ENCODE measurements around the gene PIP5KL1. TPM values are rescaled to one million over a fixed set of nuclear protein-coding genes. Genes with fewer than 3 reads are reported as not detected.

The PIP5KL1 gene
- total RNA-seq, 4 donors from 2014 or later: 4.6 TPM; not detected in 3

DNA sequence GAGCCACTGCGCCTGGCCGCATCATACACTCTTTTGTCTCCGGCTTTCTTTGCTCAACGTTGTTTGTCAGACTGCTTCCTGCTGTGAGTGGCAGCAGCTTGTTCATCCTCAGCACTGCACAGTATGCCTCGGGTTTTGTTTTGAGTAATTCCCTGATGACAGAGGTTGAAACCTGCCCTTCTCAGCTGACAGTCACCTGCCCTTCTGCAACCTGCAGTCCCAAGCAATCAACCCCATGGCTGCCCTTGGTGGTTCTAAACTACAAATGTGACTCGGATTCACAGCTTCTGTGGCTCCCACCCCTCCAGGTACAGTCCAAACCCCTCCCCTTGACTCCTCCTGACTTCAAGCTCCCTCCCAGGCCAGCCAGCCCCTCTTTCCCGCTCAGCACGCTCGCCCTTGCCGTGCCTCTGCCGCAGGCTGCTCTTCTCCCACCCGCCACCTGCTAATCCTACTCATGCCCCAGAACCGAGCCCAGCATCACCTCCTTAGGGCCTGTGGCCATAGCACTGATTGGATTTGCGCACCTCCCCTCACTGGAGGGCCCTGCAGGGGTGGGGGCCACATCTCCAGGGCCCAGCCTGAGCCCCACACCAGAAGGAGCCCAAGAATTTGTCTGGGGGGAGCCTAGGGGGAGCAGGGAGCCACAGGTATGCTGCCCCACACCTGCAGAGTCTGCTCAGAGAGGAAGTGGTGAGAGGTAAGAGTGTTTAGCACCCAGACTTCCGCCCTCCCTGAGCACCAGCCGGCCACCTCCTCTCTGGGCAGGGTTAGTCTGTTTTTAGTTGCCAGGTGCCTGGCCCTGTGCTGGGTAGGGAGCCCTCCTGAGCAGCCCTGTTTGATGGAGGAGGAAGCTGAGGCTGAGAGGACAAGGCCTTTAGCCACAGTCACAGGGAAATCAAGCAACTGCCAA, 40.1 kb upstream of the PIP5KL1 start:
- Histone ChIP-seq H3K4me3 (peak overlapping the region in 1 of 4 donors; percentile 0), H3K9me3 (no peaks in the 10 kb centered on the region), H3K27me3 (no peaks in the 10 kb centered on the region), H3K4me1 (peaks cover 97 to 100% (median 100%) of the 10 kb centered on the region in 4 donors), H3K36me3 (no peaks in the 10 kb centered on the region), H3K27ac (peak overlapping the region; percentile 94 to 98 (median 98))
- TF ChIP-seq EP300 (IDR thresholded peaks at IDR 0.05; ENCODE audit: low read depth) (no peak), POLR2AphosphoS5 (IDR thresholded peaks at IDR 0.05) (peak in 1 of 3 donors; percentile 36)
- peak; percentile 57 for DNase-seq
- in situ Hi-C loops (cut with MboI; ENCODE audit: low pct_ligation_motif_present in 1 of 4, low pct_unique_long_range_greater_than_20kb in 1 of 4, low sequenced_read_pairs in 3 of 4) (loop anchor here in 1 of 4 donors (25.0 kb wide), 1 partner anchor 142 kb away; no protein-coding TSS in a partner anchor), intact Hi-C loops (cut with DNase I; ENCODE audit: low total_unique reads) (no loop called here)
- WGBS, 2 donors (ENCODE audit: low coverage in 1 of 2): 52 to 57% methylated on average over 8 to 16 of the region's 16 CpGs

DNA sequence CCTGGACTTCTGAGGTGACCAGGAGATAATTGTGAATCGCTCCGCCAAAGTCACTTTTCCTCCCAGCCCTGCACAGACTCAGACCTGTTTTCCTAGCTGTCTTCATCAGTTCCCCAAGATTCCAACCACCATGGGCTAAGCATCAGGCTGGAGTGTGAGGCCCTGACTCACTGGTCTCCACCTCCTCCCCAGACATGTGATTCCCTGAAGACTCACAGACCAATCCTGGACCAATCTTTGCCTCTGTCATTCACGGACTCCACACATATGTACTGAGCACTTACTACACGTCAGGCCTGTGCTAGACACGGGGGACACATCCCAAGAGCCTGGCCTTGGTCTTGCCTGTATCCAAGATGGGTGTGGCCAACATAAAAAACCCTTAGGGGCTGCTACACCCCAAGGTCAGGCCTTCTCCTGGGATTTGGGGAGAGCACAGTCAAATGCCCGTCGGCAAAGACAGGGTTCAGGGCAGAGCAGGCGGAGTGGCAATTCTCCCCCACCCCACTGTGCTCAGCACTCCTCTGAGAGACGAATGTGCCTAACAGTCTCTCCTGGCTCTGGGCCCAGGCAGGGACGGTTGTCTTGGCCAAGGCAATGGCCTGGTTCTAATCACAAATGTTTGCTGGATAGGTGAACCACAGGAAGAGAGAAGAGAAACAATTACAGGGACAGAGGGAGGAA, 38.3 kb upstream of the PIP5KL1 start:
- peak overlapping the region; percentile 94 to 98 (median 98) for H3K27ac ChIP-seq

DNA sequence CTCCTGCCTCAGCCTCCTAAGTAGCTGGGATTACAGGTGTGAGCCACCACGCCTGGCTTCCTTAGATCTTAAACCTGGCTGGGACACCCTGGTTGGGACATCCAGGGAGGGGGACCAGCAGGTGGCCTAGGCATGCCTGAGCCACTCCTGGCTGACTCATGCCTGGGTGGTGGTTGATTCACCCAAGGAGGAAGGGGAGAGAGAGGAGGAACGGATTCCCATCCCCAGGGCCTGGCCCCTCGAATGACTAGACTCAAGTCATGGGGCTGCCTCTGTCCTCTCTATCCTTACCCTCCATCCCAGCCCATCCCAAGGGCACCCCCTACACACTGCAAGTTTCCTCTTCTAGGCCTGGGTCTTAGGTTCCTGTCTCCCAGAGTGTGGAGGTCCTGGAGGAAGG, 37.5 kb upstream of the PIP5KL1 start:
- Histone ChIP-seq H3K4me1 (peaks cover 92 to 100% (median 99%) of the 10 kb centered on the region in 4 donors), H3K27me3 (no peaks in the 10 kb centered on the region), H3K9me3 (no peaks in the 10 kb centered on the region), H3K27ac (peak overlapping the region; percentile 94 to 98 (median 98)), H3K36me3 (no peaks in the 10 kb centered on the region), H3K4me3 (no peak overlapping the region)
- 45 to 60% methylated on average over 1 to 2 of the region's 3 CpGs for WGBS, 2 donors (ENCODE audit: low coverage in 1 of 2)
- TF ChIP-seq, protein P1, sequence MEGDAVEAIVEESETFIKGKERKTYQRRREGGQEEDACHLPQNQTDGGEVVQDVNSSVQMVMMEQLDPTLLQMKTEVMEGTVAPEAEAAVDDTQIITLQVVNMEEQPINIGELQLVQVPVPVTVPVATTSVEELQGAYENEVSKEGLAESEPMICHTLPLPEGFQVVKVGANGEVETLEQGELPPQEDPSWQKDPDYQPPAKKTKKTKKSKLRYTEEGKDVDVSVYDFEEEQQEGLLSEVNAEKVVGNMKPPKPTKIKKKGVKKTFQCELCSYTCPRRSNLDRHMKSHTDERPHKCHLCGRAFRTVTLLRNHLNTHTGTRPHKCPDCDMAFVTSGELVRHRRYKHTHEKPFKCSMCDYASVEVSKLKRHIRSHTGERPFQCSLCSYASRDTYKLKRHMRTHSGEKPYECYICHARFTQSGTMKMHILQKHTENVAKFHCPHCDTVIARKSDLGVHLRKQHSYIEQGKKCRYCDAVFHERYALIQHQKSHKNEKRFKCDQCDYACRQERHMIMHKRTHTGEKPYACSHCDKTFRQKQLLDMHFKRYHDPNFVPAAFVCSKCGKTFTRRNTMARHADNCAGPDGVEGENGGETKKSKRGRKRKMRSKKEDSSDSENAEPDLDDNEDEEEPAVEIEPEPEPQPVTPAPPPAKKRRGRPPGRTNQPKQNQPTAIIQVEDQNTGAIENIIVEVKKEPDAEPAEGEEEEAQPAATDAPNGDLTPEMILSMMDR (IDR thresholded peaks at IDR 0.05): peak in 2 of 5 experiments; percentile 4 to 38
- TF ChIP-seq EP300 (IDR thresholded peaks at IDR 0.05; ENCODE audit: low read depth) (peak; percentile 6), POLR2AphosphoS5 (IDR thresholded peaks at IDR 0.05) (peak in 2 of 3 donors; percentile 53 to 68), POLR2A (IDR thresholded peaks at IDR 0.05) (no peak)
- intact Hi-C loops (cut with DNase I; ENCODE audit: low total_unique reads) (no loop called here), in situ Hi-C loops (cut with MboI; ENCODE audit: low pct_ligation_motif_present in 1 of 4, low pct_unique_long_range_greater_than_20kb in 1 of 4, low sequenced_read_pairs in 3 of 4) (loop anchor here in 1 of 4 donors (25.0 kb wide), 1 partner anchor 144 kb away; no protein-coding TSS in a partner anchor)
- DNase-seq: peak; percentile 84

More for the DNA sequence above, 38.3 kb upstream of the PIP5KL1 start:
- DNase-seq: peak; percentile 65
- Histone ChIP-seq H3K4me3 (no peak overlapping the region), H3K9me3 (no peaks in the 10 kb centered on the region), H3K4me1 (peaks cover 92 to 100% (median 99%) of the 10 kb centered on the region in 4 donors), H3K36me3 (no peaks in the 10 kb centered on the region), H3K27me3 (no peaks in the 10 kb centered on the region)
- WGBS, 2 donors (ENCODE audit: low coverage in 1 of 2): 55% methylated on average over 10 of the region's 10 CpGs; no CpG with 5 or more reads in 1 of the 2 donors
- TF ChIP-seq, protein P1 (IDR thresholded peaks at IDR 0.05): no peak
- TF ChIP-seq POLR2AphosphoS5 (IDR thresholded peaks at IDR 0.05) (peak; percentile 52 to 64 (median 53)), EP300 (IDR thresholded peaks at IDR 0.05; ENCODE audit: low read depth) (no peak), POLR2A (IDR thresholded peaks at IDR 0.05) (no peak)
- in situ Hi-C loops (cut with MboI; ENCODE audit: low pct_ligation_motif_present in 1 of 4, low pct_unique_long_range_greater_than_20kb in 1 of 4, low sequenced_read_pairs in 3 of 4): loop anchor here in 1 of 4 donors (25.0 kb wide), 1 partner anchor 143 kb away; no protein-coding TSS in a partner anchor
- intact Hi-C loops (cut with DNase I; ENCODE audit: low total_unique reads): no loop called here

DNA sequence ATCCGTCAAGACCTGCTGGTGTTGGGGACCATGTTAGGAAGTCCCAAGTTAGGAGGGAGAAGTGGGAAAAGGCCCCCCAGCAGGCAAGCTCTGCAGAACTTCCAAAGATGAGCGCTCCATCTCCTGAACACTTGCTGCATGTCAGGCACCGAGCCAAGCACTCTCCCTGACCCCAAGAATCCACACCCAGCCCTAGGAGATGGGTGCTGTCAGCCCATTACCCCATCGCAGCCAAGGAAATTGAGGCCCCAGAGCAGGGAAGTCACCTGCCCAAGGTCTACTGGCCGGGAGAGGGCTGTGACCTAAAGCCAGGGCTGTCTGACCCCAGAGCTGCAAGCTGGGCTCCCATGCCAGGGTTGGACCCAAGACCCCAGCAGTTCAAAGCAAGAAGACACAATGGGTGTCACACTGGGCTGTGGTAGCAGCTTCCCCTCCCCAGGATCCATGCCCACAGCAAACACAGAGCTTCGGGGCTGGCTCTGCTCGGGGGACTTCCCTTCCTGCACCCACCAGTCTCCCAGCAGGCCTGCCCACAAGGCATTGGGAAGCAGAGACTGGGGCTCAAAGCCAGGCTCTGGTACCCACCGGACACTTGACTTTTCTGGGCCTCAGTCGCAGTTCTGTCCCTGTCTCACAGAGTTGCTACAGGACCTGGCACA, 36.7 kb upstream of the PIP5KL1 start:
- Histone ChIP-seq H3K4me3 (no peak overlapping the region), H3K4me1 (peaks cover 91 to 100% (median 99%) of the 10 kb centered on the region in 4 donors), H3K27ac (peak overlapping the region; percentile 94 to 98 (median 98)), H3K27me3 (no peaks in the 10 kb centered on the region), H3K36me3 (no peaks in the 10 kb centered on the region), H3K9me3 (no peaks in the 10 kb centered on the region)
- TF ChIP-seq, protein P1 (IDR thresholded peaks at IDR 0.05): no peak
- no peak for TF ChIP-seq POLR2A (IDR thresholded peaks at IDR 0.05)
- TF ChIP-seq EP300 (IDR thresholded peaks at IDR 0.05; ENCODE audit: low read depth): no peak
- no peak for TF ChIP-seq POLR2AphosphoS5 (IDR thresholded peaks at IDR 0.05)
- no peak for DNase-seq
- 61% methylated on average over 9 of the region's 9 CpGs; no CpG with 5 or more reads in 1 of the 2 donors for WGBS, 2 donors (ENCODE audit: low coverage in 1 of 2)
- intact Hi-C loops (cut with DNase I; ENCODE audit: low total_unique reads): no loop called here
- in situ Hi-C loops (cut with MboI; ENCODE audit: low pct_ligation_motif_present in 1 of 4, low pct_unique_long_range_greater_than_20kb in 1 of 4, low sequenced_read_pairs in 3 of 4): loop anchor here in 1 of 4 donors (25.0 kb wide), 1 partner anchor 145 kb away; no protein-coding TSS in a partner anchor
